ENCODE data around the gene SYS1.

DNA sequence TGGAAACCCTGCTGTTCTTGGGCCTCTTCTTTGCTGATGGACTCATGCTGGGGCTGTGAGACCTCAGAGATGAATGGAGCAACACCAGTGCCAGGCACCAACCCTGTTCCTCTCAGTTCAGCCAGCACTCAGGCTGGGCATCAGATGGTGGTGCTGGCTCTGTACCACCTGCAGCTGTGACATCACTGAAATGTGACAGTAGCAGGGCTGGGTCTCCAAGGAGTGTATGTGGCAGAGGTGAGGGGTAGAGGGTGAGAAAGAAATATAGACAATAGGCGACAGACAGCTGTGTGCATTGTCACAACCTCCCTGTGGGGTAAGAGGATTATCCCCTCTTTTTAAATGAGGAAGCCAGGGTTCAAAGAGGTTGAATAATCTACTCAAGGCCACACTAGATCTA is 15.2 kb downstream of the SYS1 start, which contains the start of gene TP53TG5:
- TF ChIP-seq, protein P1, sequence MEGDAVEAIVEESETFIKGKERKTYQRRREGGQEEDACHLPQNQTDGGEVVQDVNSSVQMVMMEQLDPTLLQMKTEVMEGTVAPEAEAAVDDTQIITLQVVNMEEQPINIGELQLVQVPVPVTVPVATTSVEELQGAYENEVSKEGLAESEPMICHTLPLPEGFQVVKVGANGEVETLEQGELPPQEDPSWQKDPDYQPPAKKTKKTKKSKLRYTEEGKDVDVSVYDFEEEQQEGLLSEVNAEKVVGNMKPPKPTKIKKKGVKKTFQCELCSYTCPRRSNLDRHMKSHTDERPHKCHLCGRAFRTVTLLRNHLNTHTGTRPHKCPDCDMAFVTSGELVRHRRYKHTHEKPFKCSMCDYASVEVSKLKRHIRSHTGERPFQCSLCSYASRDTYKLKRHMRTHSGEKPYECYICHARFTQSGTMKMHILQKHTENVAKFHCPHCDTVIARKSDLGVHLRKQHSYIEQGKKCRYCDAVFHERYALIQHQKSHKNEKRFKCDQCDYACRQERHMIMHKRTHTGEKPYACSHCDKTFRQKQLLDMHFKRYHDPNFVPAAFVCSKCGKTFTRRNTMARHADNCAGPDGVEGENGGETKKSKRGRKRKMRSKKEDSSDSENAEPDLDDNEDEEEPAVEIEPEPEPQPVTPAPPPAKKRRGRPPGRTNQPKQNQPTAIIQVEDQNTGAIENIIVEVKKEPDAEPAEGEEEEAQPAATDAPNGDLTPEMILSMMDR (IDR thresholded peaks at IDR 0.05 in 2 of 3, conservative IDR thresholded peaks at IDR 0.05 in 1 of 3; ENCODE audit: borderline replicate concordance in 1 of 3, insufficient read depth in 1 of 3, low read depth in 2 of 3, low read length in 2 of 3): no peak
- no peak for TF ChIP-seq EZH2phosphoT487 (IDR thresholded peaks at IDR 0.05; ENCODE audit: borderline replicate concordance)
- TF ChIP-seq POLR2AphosphoS5 (IDR thresholded peaks at IDR 0.05; ENCODE audit: low read depth, low read length): no peak
- no peak for TF ChIP-seq EZH2 (IDR thresholded peaks at IDR 0.05)
- no peak for TF ChIP-seq SP1 (IDR thresholded peaks at IDR 0.05; ENCODE audit: low read depth)
- TF ChIP-seq FOSL1 (IDR thresholded peaks at IDR 0.05; ENCODE audit: low read depth): no peak
- TF ChIP-seq POLR2A (IDR thresholded peaks at IDR 0.05; ENCODE audit: borderline replicate concordance, extremely low read depth, insufficient read depth, insufficient read length): no peak
- TF ChIP-seq ELF1 (IDR thresholded peaks at IDR 0.05; ENCODE audit: borderline replicate concordance, low read depth): no peak
- TF ChIP-seq YY1 (IDR thresholded peaks at IDR 0.05; ENCODE audit: extremely low read depth, insufficient replicate concordance, low read depth, low read length): no peak
- TF ChIP-seq, protein P2, sequence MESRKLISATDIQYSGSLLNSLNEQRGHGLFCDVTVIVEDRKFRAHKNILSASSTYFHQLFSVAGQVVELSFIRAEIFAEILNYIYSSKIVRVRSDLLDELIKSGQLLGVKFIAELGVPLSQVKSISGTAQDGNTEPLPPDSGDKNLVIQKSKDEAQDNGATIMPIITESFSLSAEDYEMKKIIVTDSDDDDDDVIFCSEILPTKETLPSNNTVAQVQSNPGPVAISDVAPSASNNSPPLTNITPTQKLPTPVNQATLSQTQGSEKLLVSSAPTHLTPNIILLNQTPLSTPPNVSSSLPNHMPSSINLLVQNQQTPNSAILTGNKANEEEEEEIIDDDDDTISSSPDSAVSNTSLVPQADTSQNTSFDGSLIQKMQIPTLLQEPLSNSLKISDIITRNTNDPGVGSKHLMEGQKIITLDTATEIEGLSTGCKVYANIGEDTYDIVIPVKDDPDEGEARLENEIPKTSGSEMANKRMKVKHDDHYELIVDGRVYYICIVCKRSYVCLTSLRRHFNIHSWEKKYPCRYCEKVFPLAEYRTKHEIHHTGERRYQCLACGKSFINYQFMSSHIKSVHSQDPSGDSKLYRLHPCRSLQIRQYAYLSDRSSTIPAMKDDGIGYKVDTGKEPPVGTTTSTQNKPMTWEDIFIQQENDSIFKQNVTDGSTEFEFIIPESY (IDR thresholded peaks at IDR 0.05; ENCODE audit: extremely low read depth, insufficient replicate concordance, low read length): no peak
- TF ChIP-seq CEBPB (IDR thresholded peaks at IDR 0.05; ENCODE audit: low read depth): no peak
